ENCODE data around the gene UBE2L5. TPM values are rescaled to one million over a fixed set of nuclear protein-coding genes. Genes with fewer than 3 reads are reported as not detected.

UBE2L5 gene
- total and polyA plus RNA-seq, 2 of the 13 experiments (the other 11 are each of a cell fraction or from before 2014, with no cell fraction given), result 0.13 TPM; not detected in 1

DNA sequence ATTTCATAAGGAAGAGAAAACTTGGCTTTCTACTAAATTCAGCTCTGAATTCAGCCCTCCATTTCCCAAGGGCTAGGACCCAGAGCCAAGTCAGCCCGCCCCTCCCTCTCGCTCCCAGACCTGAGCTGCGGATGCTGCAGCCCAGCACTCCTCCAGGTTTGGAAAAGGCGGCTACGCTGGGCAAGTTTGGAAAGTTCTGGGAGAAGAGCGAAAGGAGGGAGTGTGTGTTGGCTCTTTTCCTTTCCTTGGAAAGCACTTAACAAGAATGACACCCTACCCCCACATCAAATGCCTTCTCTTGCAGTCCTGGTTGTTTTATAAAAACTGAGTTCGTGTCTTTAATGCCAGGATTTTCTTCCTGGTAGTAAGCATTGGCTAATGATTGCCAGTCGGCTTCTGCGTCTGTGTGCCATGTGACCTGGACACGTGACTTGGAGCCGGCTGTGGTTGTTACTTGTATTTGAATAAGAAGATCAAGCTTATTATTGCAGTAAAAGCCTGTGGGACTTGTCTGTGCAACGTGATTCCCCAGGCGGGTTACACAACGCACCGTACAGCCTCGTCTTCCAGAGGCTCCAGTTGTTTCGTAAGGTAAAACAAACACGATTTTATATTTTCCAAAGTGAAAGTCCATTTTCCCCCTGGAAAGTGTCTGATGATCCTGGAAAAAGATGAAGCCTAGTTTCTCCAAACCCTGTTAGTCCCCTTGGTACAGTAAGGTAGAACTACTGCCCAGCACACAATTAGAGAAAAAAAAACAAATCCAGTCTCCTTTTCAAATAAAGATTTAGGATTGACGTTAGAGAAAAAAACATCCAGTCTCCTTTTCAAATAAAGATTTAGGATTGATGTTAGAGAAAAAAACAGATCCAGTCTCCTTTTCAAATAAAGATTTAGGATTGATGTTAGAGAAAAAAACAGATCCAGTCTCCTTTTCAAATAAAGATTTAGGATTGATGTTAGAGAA lies 26.8 kb upstream of the UBE2L5 start (continued):
- peak; percentile 23; the same call in 1 of the 2 replicates for TF ChIP-seq ZNF768 (CRISPR knock-in tag; IDR thresholded peaks at IDR 0.05)
- peak; percentile 89; the same call in 1 of the 2 replicates for TF ChIP-seq NPAS2 (CRISPR knock-in tag; IDR thresholded peaks at IDR 0.05; ENCODE audit: borderline replicate concordance)
- 0 out of 2 replicates have a peak, but pooled peaks have one; percentile 11 for TF ChIP-seq FOXK2 (IDR thresholded peaks at IDR 0.05)
- peak; percentile 72; the same call in 1 of the 2 replicates for TF ChIP-seq ISL2 (CRISPR knock-in tag; IDR thresholded peaks at IDR 0.05)
- TF ChIP-seq SSRP1 (CRISPR knock-in tag; IDR thresholded peaks at IDR 0.05), result no peak
- TF ChIP-seq ZEB1 (IDR thresholded peaks at IDR 0.05; ENCODE audit: insufficient replicate concordance, low read depth), result peak; percentile 30
- TF ChIP-seq ELF1 (CRISPR knock-in tag; IDR thresholded peaks at IDR 0.05), result peak; percentile 51; the same call in 1 of the 2 replicates
- TF ChIP-seq CENPX (CRISPR knock-in tag; IDR thresholded peaks at IDR 0.05), result no peak
- 0 out of 2 replicates have a peak, but pooled peaks have one; percentile 29 for TF ChIP-seq RFXAP (CRISPR knock-in tag; IDR thresholded peaks at IDR 0.05; ENCODE audit: borderline replicate concordance)
- TF ChIP-seq, protein P1, sequence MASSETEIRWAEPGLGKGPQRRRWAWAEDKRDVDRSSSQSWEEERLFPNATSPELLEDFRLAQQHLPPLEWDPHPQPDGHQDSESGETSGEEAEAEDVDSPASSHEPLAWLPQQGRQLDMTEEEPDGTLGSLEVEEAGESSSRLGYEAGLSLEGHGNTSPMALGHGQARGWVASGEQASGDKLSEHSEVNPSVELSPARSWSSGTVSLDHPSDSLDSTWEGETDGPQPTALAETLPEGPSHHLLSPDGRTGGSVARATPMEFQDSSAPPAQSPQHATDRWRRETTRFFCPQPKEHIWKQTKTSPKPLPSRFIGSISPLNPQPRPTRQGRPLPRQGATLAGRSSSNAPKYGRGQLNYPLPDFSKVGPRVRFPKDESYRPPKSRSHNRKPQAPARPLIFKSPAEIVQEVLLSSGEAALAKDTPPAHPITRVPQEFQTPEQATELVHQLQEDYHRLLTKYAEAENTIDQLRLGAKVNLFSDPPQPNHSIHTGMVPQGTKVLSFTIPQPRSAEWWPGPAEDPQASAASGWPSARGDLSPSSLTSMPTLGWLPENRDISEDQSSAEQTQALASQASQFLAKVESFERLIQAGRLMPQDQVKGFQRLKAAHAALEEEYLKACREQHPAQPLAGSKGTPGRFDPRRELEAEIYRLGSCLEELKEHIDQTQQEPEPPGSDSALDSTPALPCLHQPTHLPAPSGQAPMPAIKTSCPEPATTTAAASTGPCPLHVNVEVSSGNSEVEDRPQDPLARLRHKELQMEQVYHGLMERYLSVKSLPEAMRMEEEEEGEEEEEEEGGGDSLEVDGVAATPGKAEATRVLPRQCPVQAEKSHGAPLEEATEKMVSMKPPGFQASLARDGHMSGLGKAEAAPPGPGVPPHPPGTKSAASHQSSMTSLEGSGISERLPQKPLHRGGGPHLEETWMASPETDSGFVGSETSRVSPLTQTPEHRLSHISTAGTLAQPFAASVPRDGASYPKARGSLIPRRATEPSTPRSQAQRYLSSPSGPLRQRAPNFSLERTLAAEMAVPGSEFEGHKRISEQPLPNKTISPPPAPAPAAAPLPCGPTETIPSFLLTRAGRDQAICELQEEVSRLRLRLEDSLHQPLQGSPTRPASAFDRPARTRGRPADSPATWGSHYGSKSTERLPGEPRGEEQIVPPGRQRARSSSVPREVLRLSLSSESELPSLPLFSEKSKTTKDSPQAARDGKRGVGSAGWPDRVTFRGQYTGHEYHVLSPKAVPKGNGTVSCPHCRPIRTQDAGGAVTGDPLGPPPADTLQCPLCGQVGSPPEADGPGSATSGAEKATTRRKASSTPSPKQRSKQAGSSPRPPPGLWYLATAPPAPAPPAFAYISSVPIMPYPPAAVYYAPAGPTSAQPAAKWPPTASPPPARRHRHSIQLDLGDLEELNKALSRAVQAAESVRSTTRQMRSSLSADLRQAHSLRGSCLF (CRISPR knock-in tag; IDR thresholded peaks at IDR 0.05; ENCODE audit: borderline replicate concordance), result peak; percentile 37; the same call in 1 of the 2 replicates
- no peak for TF ChIP-seq SOX6 (IDR thresholded peaks at IDR 0.05)
- TF ChIP-seq SOX6 (CRISPR knock-in tag; IDR thresholded peaks at IDR 0.05), result peak; percentile 84
- TF ChIP-seq, protein P2, sequence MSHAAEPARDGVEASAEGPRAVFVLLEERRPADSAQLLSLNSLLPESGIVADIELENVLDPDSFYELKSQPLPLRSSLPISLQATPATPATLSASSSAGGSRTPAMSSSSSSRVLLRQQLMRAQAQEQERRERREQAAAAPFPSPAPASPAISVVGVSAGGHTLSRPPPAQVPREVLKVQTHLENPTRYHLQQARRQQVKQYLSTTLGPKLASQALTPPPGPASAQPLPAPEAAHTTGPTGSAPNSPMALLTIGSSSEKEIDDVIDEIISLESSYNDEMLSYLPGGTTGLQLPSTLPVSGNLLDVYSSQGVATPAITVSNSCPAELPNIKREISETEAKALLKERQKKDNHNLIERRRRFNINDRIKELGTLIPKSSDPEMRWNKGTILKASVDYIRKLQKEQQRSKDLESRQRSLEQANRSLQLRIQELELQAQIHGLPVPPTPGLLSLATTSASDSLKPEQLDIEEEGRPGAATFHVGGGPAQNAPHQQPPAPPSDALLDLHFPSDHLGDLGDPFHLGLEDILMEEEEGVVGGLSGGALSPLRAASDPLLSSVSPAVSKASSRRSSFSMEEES (CRISPR knock-in tag; IDR thresholded peaks at IDR 0.05), result peak; percentile 79
- peak; percentile 51; the same call in 1 of the 2 replicates for TF ChIP-seq PHF20 (CRISPR knock-in tag; IDR thresholded peaks at IDR 0.05)
- TF ChIP-seq, protein P3, sequence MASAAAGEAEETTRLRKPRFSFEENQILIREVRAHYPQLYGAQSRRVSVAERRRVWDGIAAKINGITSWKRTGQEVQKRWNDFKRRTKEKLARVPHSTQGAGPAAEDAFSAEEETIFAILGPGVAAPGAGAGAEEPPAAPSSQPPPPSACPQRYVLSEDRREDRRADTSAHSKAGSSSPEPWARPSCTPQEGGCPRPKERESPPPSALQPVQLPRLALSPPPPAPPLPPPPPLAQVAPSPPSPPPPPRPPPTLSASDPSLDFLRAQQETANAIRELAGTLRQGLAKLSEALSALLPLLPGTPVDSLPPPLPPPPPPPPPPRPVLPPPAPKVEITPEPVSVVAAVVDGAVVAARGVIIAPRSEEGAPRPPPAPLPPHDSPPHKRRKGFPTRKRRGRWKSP (CRISPR knock-in tag; IDR thresholded peaks at IDR 0.05), result peak; percentile 58; the same call in 1 of the 2 replicates
- TF ChIP-seq, protein P4, sequence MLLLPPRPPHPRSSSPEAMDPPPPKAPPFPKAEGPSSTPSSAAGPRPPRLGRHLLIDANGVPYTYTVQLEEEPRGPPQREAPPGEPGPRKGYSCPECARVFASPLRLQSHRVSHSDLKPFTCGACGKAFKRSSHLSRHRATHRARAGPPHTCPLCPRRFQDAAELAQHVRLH (CRISPR knock-in tag; IDR thresholded peaks at IDR 0.05; ENCODE audit: borderline replicate concordance, low read depth), result no peak
- TF ChIP-seq EHMT2 (IDR thresholded peaks at IDR 0.05; ENCODE audit: borderline replicate concordance, low read depth, low read length), result peak; percentile 52; the same call in 1 of the 2 replicates
- peak; percentile 77; the same call in 1 of the 2 replicates for TF ChIP-seq ZNF878 (CRISPR knock-in tag; IDR thresholded peaks at IDR 0.05)
- TF ChIP-seq HOXA5 (CRISPR knock-in tag; IDR thresholded peaks at IDR 0.05), result peak; percentile 85

Measured in HepG2 (cell line).